ENCODE data around the gene GLRA3. TPM values are rescaled to one million over a fixed set of nuclear protein-coding genes. Genes with fewer than 3 reads are reported as not detected.

GLRA3 gene
- total and polyA plus RNA-seq, 2 donors (not counting 1 experiment from before 2014, with no cell fraction given): not detected

DNA sequence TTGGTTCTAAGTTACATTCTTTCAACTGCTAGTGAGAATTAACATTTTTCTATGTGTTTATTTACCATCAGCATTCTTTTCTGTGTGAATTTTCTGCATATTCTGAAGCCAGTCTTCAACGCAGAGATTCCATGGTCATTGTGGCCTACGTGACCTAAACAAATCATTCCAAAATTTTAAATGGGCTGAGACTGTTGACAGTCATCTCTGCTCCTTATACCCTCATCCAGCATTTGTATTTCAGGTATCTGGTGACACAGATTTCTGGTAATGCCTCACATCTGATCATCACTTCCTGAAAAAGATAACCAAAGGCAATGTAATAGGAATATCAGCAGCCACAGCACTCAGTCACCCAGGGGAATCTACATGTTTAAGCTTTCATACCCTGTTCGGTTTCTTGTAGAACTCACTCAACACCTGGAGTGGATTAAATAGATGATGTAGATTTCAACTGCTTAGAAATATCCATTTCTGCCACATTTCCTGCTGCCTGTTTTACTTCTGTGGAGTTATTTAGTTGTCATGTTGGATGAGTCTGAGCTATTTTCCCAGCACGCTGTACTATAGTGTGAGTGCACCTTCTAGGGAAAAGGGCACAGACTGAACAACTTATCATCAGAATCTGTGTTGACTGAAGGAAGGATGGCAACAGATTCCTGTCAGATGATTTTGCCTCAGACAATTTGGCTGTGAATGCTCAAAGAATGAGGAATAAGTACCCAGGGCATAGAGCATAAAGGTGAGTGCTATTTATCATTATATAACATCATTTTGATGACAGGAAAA lies 233.7 kb downstream of the GLRA3 start:
- Histone ChIP-seq H3K4me3 (replicated peaks in 1 of 4; ENCODE audit: control extremely low read depth in 1 of 4, insufficient read depth in 1 of 4, low read depth in 3 of 4, low read length in 4 of 4) (no peak overlapping the region), H3K4me2 (ENCODE audit: extremely low read depth, insufficient read depth, low read length) (no peak overlapping the region), H2AFZ (ENCODE audit: low read length) (no peak overlapping the region), H4K20me1 (ENCODE audit: control insufficient read depth, extremely low read depth, insufficient read depth, low read length) (no peaks in the 10 kb centered on the region), H3K27me3 (ENCODE audit: control insufficient read depth, insufficient read depth, low read length) (no peaks in the 10 kb centered on the region), H3K79me2 (ENCODE audit: control insufficient read depth, insufficient read depth, low read length) (no peaks in the 10 kb centered on the region), H3K4me1 (ENCODE audit: control insufficient read depth, extremely low read depth, insufficient read depth, low read length) (peaks cover 2% of the 10 kb centered on the region), H3K9ac (ENCODE audit: insufficient read depth, low read length) (no peak overlapping the region), H3K36me3 (ENCODE audit: control insufficient read depth, insufficient read depth, low read length) (no peaks in the 10 kb centered on the region), H3K9me3 (ENCODE audit: control insufficient read depth, insufficient read depth, low read depth, low read length) (no peaks in the 10 kb centered on the region), H3K27ac (ENCODE audit: insufficient read depth, low read length) (no peak overlapping the region)
- TF ChIP-seq, protein P1, sequence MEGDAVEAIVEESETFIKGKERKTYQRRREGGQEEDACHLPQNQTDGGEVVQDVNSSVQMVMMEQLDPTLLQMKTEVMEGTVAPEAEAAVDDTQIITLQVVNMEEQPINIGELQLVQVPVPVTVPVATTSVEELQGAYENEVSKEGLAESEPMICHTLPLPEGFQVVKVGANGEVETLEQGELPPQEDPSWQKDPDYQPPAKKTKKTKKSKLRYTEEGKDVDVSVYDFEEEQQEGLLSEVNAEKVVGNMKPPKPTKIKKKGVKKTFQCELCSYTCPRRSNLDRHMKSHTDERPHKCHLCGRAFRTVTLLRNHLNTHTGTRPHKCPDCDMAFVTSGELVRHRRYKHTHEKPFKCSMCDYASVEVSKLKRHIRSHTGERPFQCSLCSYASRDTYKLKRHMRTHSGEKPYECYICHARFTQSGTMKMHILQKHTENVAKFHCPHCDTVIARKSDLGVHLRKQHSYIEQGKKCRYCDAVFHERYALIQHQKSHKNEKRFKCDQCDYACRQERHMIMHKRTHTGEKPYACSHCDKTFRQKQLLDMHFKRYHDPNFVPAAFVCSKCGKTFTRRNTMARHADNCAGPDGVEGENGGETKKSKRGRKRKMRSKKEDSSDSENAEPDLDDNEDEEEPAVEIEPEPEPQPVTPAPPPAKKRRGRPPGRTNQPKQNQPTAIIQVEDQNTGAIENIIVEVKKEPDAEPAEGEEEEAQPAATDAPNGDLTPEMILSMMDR (conservative IDR thresholded peaks at IDR 0.05 in 1 of 2, IDR thresholded peaks at IDR 0.05 in 1 of 2; ENCODE audit: low read depth in 1 of 2, low read length in 2 of 2): no peak
- TF ChIP-seq EZH2 (IDR thresholded peaks at IDR 0.05; ENCODE audit: low read length, missing control alignments): no peak
- DNase-seq (ENCODE audit: low read depth in 2 of 2): no peak

DNA sequence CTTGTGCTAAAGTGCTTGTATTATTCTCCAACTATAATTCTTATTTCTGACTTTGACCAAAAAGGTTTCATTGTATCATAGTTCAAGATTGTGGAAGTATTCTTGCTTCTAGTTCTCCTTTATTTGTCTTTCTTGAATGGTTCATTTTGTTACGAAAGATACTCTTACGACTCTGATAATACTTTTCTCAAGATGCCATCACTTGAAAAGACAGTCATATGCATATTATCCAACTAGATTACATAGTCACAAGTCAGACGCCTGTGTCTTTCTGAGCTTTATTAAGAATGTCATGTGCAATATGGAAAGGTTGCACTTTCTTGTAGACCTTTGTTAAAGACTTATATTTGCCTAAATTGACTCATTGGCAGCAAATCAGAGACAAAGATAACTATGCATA lies 235.3 kb downstream of the GLRA3 start:
- H3K27ac ChIP-seq (ENCODE audit: insufficient read depth, low read length): no peak overlapping the region
- no peaks in the 10 kb centered on the region for H4K20me1 ChIP-seq (ENCODE audit: control insufficient read depth, extremely low read depth, insufficient read depth, low read length)
- no peaks in the 10 kb centered on the region for H3K79me2 ChIP-seq (ENCODE audit: control insufficient read depth, insufficient read depth, low read length)
- no peaks in the 10 kb centered on the region for H3K27me3 ChIP-seq (ENCODE audit: control insufficient read depth, insufficient read depth, low read length)
- no peaks in the 10 kb centered on the region for H3K36me3 ChIP-seq (ENCODE audit: control insufficient read depth, insufficient read depth, low read length)
- H2AFZ ChIP-seq (ENCODE audit: low read length): no peak overlapping the region
- H3K4me1 ChIP-seq (ENCODE audit: control insufficient read depth, extremely low read depth, insufficient read depth, low read length): peaks cover 2% of the 10 kb centered on the region
- TF ChIP-seq, protein P1 (conservative IDR thresholded peaks at IDR 0.05 in 1 of 2, IDR thresholded peaks at IDR 0.05 in 1 of 2; ENCODE audit: low read depth in 1 of 2, low read length in 2 of 2): no peak
- no peak for TF ChIP-seq EZH2 (IDR thresholded peaks at IDR 0.05; ENCODE audit: low read length, missing control alignments)
- no peak overlapping the region for H3K4me2 ChIP-seq (ENCODE audit: extremely low read depth, insufficient read depth, low read length)
- H3K9me3 ChIP-seq (ENCODE audit: control insufficient read depth, insufficient read depth, low read depth, low read length): no peaks in the 10 kb centered on the region
- H3K4me3 ChIP-seq (replicated peaks in 1 of 4; ENCODE audit: control extremely low read depth in 1 of 4, insufficient read depth in 1 of 4, low read depth in 3 of 4, low read length in 4 of 4): no peak overlapping the region
- no peak overlapping the region for H3K9ac ChIP-seq (ENCODE audit: insufficient read depth, low read length)
- DNase-seq (ENCODE audit: low read depth in 2 of 2): no peak

DNA sequence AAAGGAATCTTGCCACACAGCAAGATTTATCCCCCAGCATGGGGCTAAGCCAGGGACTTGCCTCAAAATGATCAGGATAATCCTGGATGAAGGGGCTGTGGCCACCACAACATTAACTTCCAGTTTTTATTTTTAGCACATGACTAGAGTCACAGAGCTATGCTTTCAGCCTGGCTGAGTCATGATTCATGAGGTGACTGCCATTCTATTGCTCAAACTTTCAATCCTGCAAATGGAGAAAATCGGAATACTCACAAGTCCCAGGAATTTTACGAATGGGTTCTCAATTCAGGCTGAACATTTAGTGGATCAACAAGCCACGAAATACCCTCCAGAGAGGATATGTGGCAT lies 236.1 kb downstream of the GLRA3 start:
- Histone ChIP-seq H3K4me3 (replicated peaks in 1 of 4; ENCODE audit: control extremely low read depth in 1 of 4, insufficient read depth in 1 of 4, low read depth in 3 of 4, low read length in 4 of 4) (no peak overlapping the region), H3K27me3 (ENCODE audit: control insufficient read depth, insufficient read depth, low read length) (no peaks in the 10 kb centered on the region), H3K4me2 (ENCODE audit: extremely low read depth, insufficient read depth, low read length) (no peak overlapping the region), H3K9ac (ENCODE audit: insufficient read depth, low read length) (no peak overlapping the region), H3K4me1 (ENCODE audit: control insufficient read depth, extremely low read depth, insufficient read depth, low read length) (peaks cover 2% of the 10 kb centered on the region), H3K27ac (ENCODE audit: insufficient read depth, low read length) (no peak overlapping the region), H2AFZ (ENCODE audit: low read length) (no peak overlapping the region), H3K9me3 (ENCODE audit: control insufficient read depth, insufficient read depth, low read depth, low read length) (no peaks in the 10 kb centered on the region), H4K20me1 (ENCODE audit: control insufficient read depth, extremely low read depth, insufficient read depth, low read length) (no peaks in the 10 kb centered on the region), H3K36me3 (ENCODE audit: control insufficient read depth, insufficient read depth, low read length) (no peaks in the 10 kb centered on the region), H3K79me2 (ENCODE audit: control insufficient read depth, insufficient read depth, low read length) (no peaks in the 10 kb centered on the region)
- no peak for TF ChIP-seq EZH2 (IDR thresholded peaks at IDR 0.05; ENCODE audit: low read length, missing control alignments)
- TF ChIP-seq, protein P1 (conservative IDR thresholded peaks at IDR 0.05 in 1 of 2, IDR thresholded peaks at IDR 0.05 in 1 of 2; ENCODE audit: low read depth in 1 of 2, low read length in 2 of 2): no peak
- DNase-seq (ENCODE audit: low read depth in 2 of 2): peak; percentile 57 to 78
